ENCODE measurements around the gene GPS1. TPM values are rescaled to one million over a fixed set of nuclear protein-coding genes. Genes with fewer than 3 reads are reported as not detected.

GPS1 gene
- total RNA-seq, 2 donors from 2014 or later: 79.5 to 90.8 TPM

- TF ChIP-seq CTCF (IDR thresholded peaks at IDR 0.05): no peak
These were observed 9.6 kb downstream of the GPS1 start for GRCh38 chr17:82061047-82061925.

GRCh38 chr17:82062076-82062983, 10.6 kb downstream of the GPS1 start:
- H3K27me3 ChIP-seq: no peaks in the 10 kb centered on the region
- H3K27ac ChIP-seq: no peak overlapping the region
- H3K36me3 ChIP-seq: peaks cover 34% of the 10 kb centered on the region
- no peak for TF ChIP-seq CTCF (IDR thresholded peaks at IDR 0.05)
- no peak overlapping the region for H3K4me3 ChIP-seq
- no peaks in the 10 kb centered on the region for H3K9me3 ChIP-seq
- peaks cover 0 to 31% of the 10 kb centered on the region in 2 donors for H3K4me1 ChIP-seq
- no peak for DNase-seq (ENCODE audit: low spot score)

More at GRCh38 chr17:82061047-82061925, 9.6 kb downstream of the GPS1 start:
- no peaks in the 10 kb centered on the region for H3K27me3 ChIP-seq
- H3K36me3 ChIP-seq: peaks cover 44% of the 10 kb centered on the region
- no peak overlapping the region for H3K27ac ChIP-seq
- DNase-seq (ENCODE audit: low spot score): no peak
- no peak overlapping the region for H3K4me3 ChIP-seq
- H3K4me1 ChIP-seq: peaks cover 0 to 28% of the 10 kb centered on the region in 2 donors
- H3K9me3 ChIP-seq: no peaks in the 10 kb centered on the region

GRCh38 chr17:82062984-82063368, 11.3 kb downstream of the GPS1 start:
- Histone ChIP-seq H3K36me3 (peaks cover 27% of the 10 kb centered on the region), H3K4me3 (no peak overlapping the region), H3K9me3 (no peaks in the 10 kb centered on the region), H3K27me3 (no peaks in the 10 kb centered on the region), H3K27ac (no peak overlapping the region), H3K4me1 (peaks cover 0 to 31% of the 10 kb centered on the region in 2 donors)
- TF ChIP-seq CTCF (IDR thresholded peaks at IDR 0.05): no peak
- no peak for DNase-seq (ENCODE audit: low spot score)

GRCh38 chr17:82063424-82064415, 12.0 kb downstream of the GPS1 start:
- Histone ChIP-seq H3K4me3 (no peak overlapping the region), H3K27ac (no peak overlapping the region), H3K36me3 (peaks cover 27% of the 10 kb centered on the region), H3K4me1 (peaks cover 0 to 31% of the 10 kb centered on the region in 2 donors), H3K9me3 (no peaks in the 10 kb centered on the region), H3K27me3 (no peaks in the 10 kb centered on the region)
- no peak for DNase-seq (ENCODE audit: low spot score)
- no peak for TF ChIP-seq CTCF (IDR thresholded peaks at IDR 0.05)
